SU-DHL-6 (cell line): Measurements from ENCODE around the gene ENDOV.

Source experiments
- H2AFZ ChIP-seq: fragments of 200-600 bp; sonication (generic); 2 replicates; pipeline ENCODE4 v1.6.1; 2014; ENCODE audit warnings: low read depth, mild to moderate bottlenecking, moderate library complexity, mixed read lengths, antibody characterized with exemption, low read length; ENCODE audit not compliant: severe bottlenecking
- H3F3A ChIP-seq: fragments of 200-600 bp; shearing (Covaris generic); 2 replicates; pipeline ENCODE4 v1.6.0; 2016; ENCODE audit warnings: antibody characterized with exemption, mild to moderate bottlenecking; ENCODE audit not compliant: insufficient read depth
- H3K27ac ChIP-seq: fragments of 200-600 bp; sonication (generic); 2 replicates; pipeline ENCODE4 v1.5.1; 2016; ENCODE audit warnings: low read depth, mild to moderate bottlenecking, low read length, moderate library complexity, mixed read lengths
- H3K27me3 ChIP-seq: fragments of 200-600 bp; sonication (generic), shearing (Covaris generic); 2 replicates; pipeline ENCODE4 v1.6.0; 2014; ENCODE audit warnings: mild to moderate bottlenecking, low read length
- H3K36me3 ChIP-seq: fragments of 200-600 bp; sonication (generic); 2 replicates; pipeline ENCODE4 v1.6.1; 2014; ENCODE audit warnings: mild to moderate bottlenecking, low read length, mixed read lengths
- H3K4me2 ChIP-seq: fragments of 300-600, 200-600 bp; shearing (Covaris generic), sonication (generic); 2 replicates; pipeline ENCODE4 v1.6.0; 2014; ENCODE audit warnings: low read length, low read depth, mild to moderate bottlenecking; ENCODE audit not compliant: poor library complexity, severe bottlenecking
- H3K4me3 ChIP-seq: fragments of 200-600 bp; sonication (generic); 2 replicates; pipeline ENCODE4 v1.5.1; 2014; ENCODE audit warnings: antibody characterized with exemption, low read length, mild to moderate bottlenecking, mixed read lengths; ENCODE audit not compliant: insufficient read depth, poor library complexity, severe bottlenecking
- H3K79me2 ChIP-seq: fragments of 200-600 bp; sonication (generic); 2 replicates; pipeline ENCODE4 v1.6.1; 2014; ENCODE audit warnings: mild to moderate bottlenecking, low read length, moderate library complexity; ENCODE audit not compliant: insufficient read depth
- H3K9ac ChIP-seq: fragments of 200-600 bp; sonication (generic); 2 replicates; pipeline ENCODE4 v1.7.0; 2014; ENCODE audit warnings: mild to moderate bottlenecking, low read length
- H3K9me2 ChIP-seq: fragments of 200-600 bp; sonication (generic); replicated peaks from 2 replicates; pipeline ENCODE4 v1.6.1; 2014; ENCODE audit warnings: low read length; ENCODE audit not compliant: insufficient read depth
- H3K9me3 ChIP-seq: fragments of 200-600 bp; sonication (generic); 2 replicates; pipeline ENCODE4 v1.6.1; 2014; ENCODE audit warnings: low read length, mixed read lengths; ENCODE audit not compliant: insufficient read depth
- H4K20me1 ChIP-seq: fragments of 200-600 bp; sonication (generic); 2 replicates; pipeline ENCODE4 v1.6.1; 2014; ENCODE audit warnings: low read depth, mild to moderate bottlenecking, antibody characterized with exemption, low read length, moderate library complexity, mixed read lengths
- CTCF ChIP-seq: fragments of 200-600 bp; sonication (generic); IDR thresholded peaks from one replicate; pipeline ENCODE4 v1.5.1; 2017; ENCODE audit warnings: antibody characterized with exemption, mild to moderate bottlenecking, low read length, moderate library complexity; ENCODE audit not compliant: insufficient read depth, poor library complexity, severe bottlenecking
- EZH2phosphoT487 ChIP-seq: fragments of 200-600 bp; sonication (generic), shearing (Covaris generic); conservative IDR thresholded peaks from 2 replicates; pipeline ENCODE4 v1.6.1; 2018; ENCODE audit warnings: mild to moderate bottlenecking, antibody characterized with exemption, low read length, moderate library complexity, mixed read lengths

The ENDOV gene

GRCh38 chr17:80422276-80422675 is 7.3 kb downstream of the ENDOV start:
- Histone ChIP-seq H3K79me2 (no peaks in the 10 kb centered on the region), H3K27ac (no peak overlapping the region), H3K36me3 (no peaks in the 10 kb centered on the region), H3K27me3 (no peaks in the 10 kb centered on the region), H3K9ac (no peak overlapping the region), H3K4me2 (no peak overlapping the region), H3K9me3 (no peaks in the 10 kb centered on the region), H4K20me1 (no peaks in the 10 kb centered on the region), H3F3A (no peaks in the 10 kb centered on the region), H3K9me2 (no peaks in the 10 kb centered on the region), H3K4me3 (no peak overlapping the region), H2AFZ (no peak overlapping the region)
- TF ChIP-seq EZH2phosphoT487 (no peak), CTCF (no peak)

GRCh38 chr17:80422981-80423380 is 8.0 kb downstream of the ENDOV start:
- TF ChIP-seq EZH2phosphoT487 = no peak
- no peak overlapping the region for H2AFZ ChIP-seq
- H3K79me2 ChIP-seq = no peaks in the 10 kb centered on the region
- no peaks in the 10 kb centered on the region for H3K9me2 ChIP-seq
- no peak overlapping the region for H3K9ac ChIP-seq
- no peaks in the 10 kb centered on the region for H3K36me3 ChIP-seq
- no peaks in the 10 kb centered on the region for H4K20me1 ChIP-seq
- no peak overlapping the region for H3K27ac ChIP-seq
- no peaks in the 10 kb centered on the region for H3K27me3 ChIP-seq
- no peak overlapping the region for H3K4me3 ChIP-seq
- no peaks in the 10 kb centered on the region for H3K9me3 ChIP-seq
- no peaks in the 10 kb centered on the region for H3F3A ChIP-seq
- no peak overlapping the region for H3K4me2 ChIP-seq

- H3K27ac ChIP-seq = no peak overlapping the region
- no peak overlapping the region for H2AFZ ChIP-seq
- no peaks in the 10 kb centered on the region for H3F3A ChIP-seq
- no peaks in the 10 kb centered on the region for H3K27me3 ChIP-seq
- no peaks in the 10 kb centered on the region for H3K9me2 ChIP-seq
- no peaks in the 10 kb centered on the region for H4K20me1 ChIP-seq
- no peak overlapping the region for H3K4me2 ChIP-seq
- H3K79me2 ChIP-seq = no peaks in the 10 kb centered on the region
- no peak overlapping the region for H3K4me3 ChIP-seq
- no peak for TF ChIP-seq CTCF
- no peak for TF ChIP-seq EZH2phosphoT487
- H3K9me3 ChIP-seq = no peaks in the 10 kb centered on the region
- H3K9ac ChIP-seq = no peak overlapping the region
- H3K36me3 ChIP-seq = no peaks in the 10 kb centered on the region
Measured at GRCh38 chr17:80423536-80424225, 8.7 kb downstream of the ENDOV start.

GRCh38 chr17:80424261-80424660 is 9.3 kb downstream of the ENDOV start:
- TF ChIP-seq CTCF (no peak), EZH2phosphoT487 (no peak)
- H3K9ac ChIP-seq = no peak overlapping the region
- no peaks in the 10 kb centered on the region for H3K27me3 ChIP-seq
- no peak overlapping the region for H2AFZ ChIP-seq
- H4K20me1 ChIP-seq = no peaks in the 10 kb centered on the region
- H3K9me3 ChIP-seq = no peaks in the 10 kb centered on the region
- H3K79me2 ChIP-seq = no peaks in the 10 kb centered on the region
- H3K4me3 ChIP-seq = no peak overlapping the region
- H3K36me3 ChIP-seq = no peaks in the 10 kb centered on the region
- no peaks in the 10 kb centered on the region for H3F3A ChIP-seq
- H3K27ac ChIP-seq = no peak overlapping the region
- no peaks in the 10 kb centered on the region for H3K9me2 ChIP-seq
- H3K4me2 ChIP-seq = no peak overlapping the region
